H1 (cell line): ENCODE measurements around the gene YIF1B. TPM values are rescaled to one million over a fixed set of nuclear protein-coding genes. Genes with fewer than 3 reads are reported as not detected.

Source experiments
- CTCF ChIA-PET: fragments of 300-600 bp; sonication (Branson Sonifier 250); formaldehyde crosslinking; loops from one replicate; lab custom pipeline; 2021; ENCODE audit not compliant: partially characterized antibody; lab: Charles Lee
- POLR2A ChIA-PET: fragments of 300-600 bp; sonication (Branson Sonifier 250); formaldehyde crosslinking; loops from one replicate; lab custom pipeline; 2021; ENCODE audit warnings: inconsistent platforms; ENCODE audit not compliant: partially characterized antibody; lab: Charles Lee
- DNase-seq, 2 experiments: peaks; one replicate each; pipeline versions ENCODE4 v3.0.0 to v3.0.0-alpha.2; 2010 to 2022; ENCODE audit warnings: low spot score in 2 of 2, low read depth in 1 of 2, mixed read lengths in 1 of 2
- FAIRE-seq: peaks from 2 replicates; lab custom pipeline; 2011; peaks lifted over from hg19 to GRCh38; lab: Jason Lieb, UNC
- H2AFZ ChIP-seq: 2 replicates; pipeline ENCODE4 v1.8.1; 2012; ENCODE audit warnings: low read length, inconsistent platforms
- H2AK5ac ChIP-seq: 2 replicates; pipeline ENCODE4 v1.6.1; 2013; ENCODE audit warnings: low read depth, low read length
- H2BK120ac ChIP-seq: replicated peaks from 2 replicates; pipeline ENCODE3; 2013; ENCODE audit warnings: low read depth, low read length, inconsistent platforms
- H2BK12ac ChIP-seq: 2 replicates; pipeline ENCODE4 v1.6.1; 2013; ENCODE audit warnings: low read depth, low read length
- H2BK15ac ChIP-seq: 2 replicates; pipeline ENCODE4 v1.6.1; 2013; ENCODE audit warnings: low read length
- H2BK20ac ChIP-seq: 2 replicates; pipeline ENCODE4 v1.6.1; 2013; ENCODE audit warnings: low read length
- H2BK5ac ChIP-seq: 2 replicates; pipeline ENCODE4 v1.6.1; 2013; ENCODE audit warnings: low read depth, low read length
- H3K14ac ChIP-seq: 2 replicates; pipeline ENCODE4 v1.6.1; 2013; ENCODE audit warnings: inconsistent platforms; ENCODE audit not compliant: insufficient read length
- H3K18ac ChIP-seq: 2 replicates; pipeline ENCODE4 v1.6.1; 2013; ENCODE audit warnings: low read length; ENCODE audit errors: extremely low read depth
- H3K23ac ChIP-seq: 2 replicates; pipeline ENCODE4 v1.6.1; 2013; ENCODE audit warnings: inconsistent platforms; ENCODE audit not compliant: insufficient read length
- H3K23me2 ChIP-seq: 2 replicates; pipeline ENCODE4 v1.6.1; 2013; ENCODE audit warnings: low read depth, low read length
- H3K27ac ChIP-seq: 2 replicates; pipeline ENCODE4 v1.6.1; 2011; ENCODE audit warnings: low read depth, low read length, inconsistent platforms
- H3K27me3 ChIP-seq, 4 experiments: replicated peaks in 1 of 4; 1 replicate in 1 of 4; 2 replicates in 3 of 4; pipeline versions ENCODE4 v1.6.1 to v1.8.1; 2011 to 2013; ENCODE audit warnings: low read length in 3 of 4, mild to moderate bottlenecking in 3 of 4, inconsistent platforms in 2 of 4, mixed read lengths in 2 of 4, moderate library complexity in 1 of 4; ENCODE audit not compliant: control insufficient read depth in 3 of 4, insufficient read depth in 3 of 4; ENCODE audit errors: extremely low read depth in 1 of 4
- H3K36me3 ChIP-seq, 4 experiments: 2 replicates each; pipeline versions ENCODE4 v1.6.1 to v1.8.1; 2011 to 2013; ENCODE audit warnings: mild to moderate bottlenecking in 4 of 4, low read length in 3 of 4, moderate library complexity in 2 of 4, control low read depth in 1 of 4, inconsistent platforms in 1 of 4; ENCODE audit not compliant: insufficient read depth in 4 of 4, control insufficient read depth in 2 of 4
- H3K4ac ChIP-seq: replicated peaks from 2 replicates; pipeline ENCODE3; 2013; ENCODE audit warnings: low read length, low read depth, mixed read lengths, inconsistent platforms; ENCODE audit not compliant: insufficient read length
- H3K4me1 ChIP-seq, 4 experiments: replicated peaks in 1 of 4; 1 replicate in 1 of 4; 2 replicates in 3 of 4; pipeline versions ENCODE4 v1.6.1 to v1.8.1; 2011 to 2013; ENCODE audit warnings: low read length in 3 of 4, inconsistent platforms in 2 of 4, mixed read lengths in 1 of 4; ENCODE audit not compliant: insufficient read depth in 4 of 4, control insufficient read depth in 3 of 4
- H3K4me2 ChIP-seq, 2 experiments: 2 replicates each; pipeline versions ENCODE4 v1.6.1 to v1.8.1; 2011 to 2013; ENCODE audit warnings: low read depth in 2 of 2, low read length in 2 of 2, control low read depth in 1 of 2, inconsistent platforms in 1 of 2, mild to moderate bottlenecking in 1 of 2; ENCODE audit not compliant: insufficient read depth in 1 of 2
- H3K4me3 ChIP-seq, 4 experiments: fragments of 200-600, 300-600 bp in 1 of 4; sonication (generic), shearing (Covaris generic), sonication (Bioruptor Twin) in 1 of 4; 2 replicates each; pipeline versions ENCODE4 v1.5.1 to v1.8.1; 2011 to 2016; ENCODE audit warnings: low read length in 4 of 4, low read depth in 3 of 4, control low read depth in 2 of 4, inconsistent platforms in 2 of 4, mild to moderate bottlenecking in 2 of 4, mixed read lengths in 1 of 4, moderate library complexity in 1 of 4; ENCODE audit not compliant: insufficient read depth in 2 of 4; ENCODE audit errors: extremely low read depth in 1 of 4
- H3K56ac ChIP-seq: replicated peaks from 2 replicates; pipeline ENCODE3; 2013; ENCODE audit warnings: low read depth, mild to moderate bottlenecking, mixed read lengths, low read length, inconsistent platforms; ENCODE audit not compliant: insufficient read length
- H3K79me1 ChIP-seq: 2 replicates; pipeline ENCODE4 v1.6.1; 2013; ENCODE audit warnings: low read depth, low read length, control low read depth
- H3K79me2 ChIP-seq, 2 experiments: 2 replicates each; pipeline versions ENCODE4 v1.6.1 to v1.8.1; 2012 to 2013; ENCODE audit warnings: low read length in 2 of 2, mild to moderate bottlenecking in 2 of 2, inconsistent platforms in 1 of 2; ENCODE audit not compliant: insufficient read depth in 2 of 2, control insufficient read depth in 1 of 2
- H3K9ac ChIP-seq, 4 experiments: replicated peaks in 1 of 4; 1 replicate in 1 of 4; 2 replicates in 3 of 4; pipeline versions ENCODE4 v1.6.1 to v1.8.1; 2011 to 2013; ENCODE audit warnings: low read depth in 3 of 4, low read length in 3 of 4, control low read depth in 2 of 4, mild to moderate bottlenecking in 2 of 4, moderate library complexity in 2 of 4, inconsistent platforms in 1 of 4; ENCODE audit errors: extremely low read depth in 1 of 4
- H3K9me3 ChIP-seq, 2 experiments: 2 replicates each; pipeline versions ENCODE4 v1.6.1 to v1.8.1; 2012 to 2013; ENCODE audit warnings: mild to moderate bottlenecking in 2 of 2, moderate library complexity in 2 of 2, control low read depth in 1 of 2, inconsistent platforms in 1 of 2, low read depth in 1 of 2, low read length in 1 of 2, mixed read lengths in 1 of 2; ENCODE audit not compliant: insufficient read depth in 2 of 2
- H4K20me1 ChIP-seq, 2 experiments: replicated peaks in 1 of 2; 2 replicates each; pipeline versions ENCODE3 to v1.8.1; 2011 to 2013; ENCODE audit warnings: inconsistent platforms in 2 of 2, low read length in 2 of 2, mild to moderate bottlenecking in 1 of 2; ENCODE audit not compliant: insufficient read depth in 2 of 2, control insufficient read depth in 1 of 2
- H4K5ac ChIP-seq: 2 replicates; pipeline ENCODE4 v1.6.1; 2013; ENCODE audit warnings: low read length, low read depth, mixed read lengths, inconsistent platforms; ENCODE audit not compliant: insufficient read length
- H4K8ac ChIP-seq: 2 replicates; pipeline ENCODE4 v1.8.0; 2013; ENCODE audit warnings: mild to moderate bottlenecking, moderate library complexity, low read length, inconsistent platforms; ENCODE audit not compliant: insufficient read depth; ENCODE audit errors: extremely low read depth
- H4K91ac ChIP-seq: replicated peaks from 2 replicates; pipeline ENCODE3; 2013; ENCODE audit warnings: low read length, mixed read lengths, inconsistent platforms; ENCODE audit not compliant: insufficient read length
- CBX8 ChIP-seq: fragments of 300-800, 300-1000 bp; sonication (generic); IDR thresholded peaks from 2 replicates; pipeline ENCODE4 v1.7.1; 2016; ENCODE audit warnings: low read depth, low read length, borderline replicate concordance
- CREB1 ChIP-seq: IDR thresholded peaks from 2 replicates; pipeline ENCODE4 v1.6.1; 2012; ENCODE audit warnings: inconsistent platforms
- POLR2AphosphoS5 ChIP-seq: IDR thresholded peaks from 2 replicates; pipeline ENCODE4 v1.6.1; 2011; ENCODE audit warnings: low read depth, low read length
- RAD21 ChIP-seq, 2 experiments: IDR thresholded peaks in 1 of 2; conservative IDR thresholded peaks in 1 of 2; 2 replicates each; pipeline ENCODE4 v1.6.1; 2011; ENCODE audit warnings: low read depth in 2 of 2, low read length in 2 of 2, improper control_type of control experiment in 1 of 2, inconsistent platforms in 1 of 2, mild to moderate bottlenecking in 1 of 2, moderate library complexity in 1 of 2
- RXRA ChIP-seq: IDR thresholded peaks from 2 replicates; pipeline ENCODE4 v1.6.1; 2011; ENCODE audit warnings: low read depth, mild to moderate bottlenecking, low read length, moderate library complexity; ENCODE audit not compliant: insufficient read depth
- SIN3A ChIP-seq, 2 experiments: IDR thresholded peaks in 1 of 2; conservative IDR thresholded peaks in 1 of 2; 2 replicates each; pipeline ENCODE4 v1.6.1; 2011 to 2012; ENCODE audit warnings: low read length in 2 of 2, improper control_type of control experiment in 1 of 2, low read depth in 1 of 2, mild to moderate bottlenecking in 1 of 2
- SIRT6 ChIP-seq: IDR thresholded peaks from one replicate; pipeline ENCODE4 v1.7.1; 2012; ENCODE audit warnings: low read length, inconsistent platforms
- SRF ChIP-seq: IDR thresholded peaks from 2 replicates; pipeline ENCODE4 v1.6.1; 2011; ENCODE audit warnings: mild to moderate bottlenecking, low read depth, low read length, moderate library complexity
- TAF7 ChIP-seq: optimal IDR thresholded peaks from 2 replicates; pipeline ENCODE3; 2011; ENCODE audit warnings: low read depth, mild to moderate bottlenecking, inconsistent platforms, low read length, moderate library complexity, borderline replicate concordance
- YY1 ChIP-seq: IDR thresholded peaks from 2 replicates; pipeline ENCODE4 v1.6.1; 2011; ENCODE audit warnings: low read depth, mild to moderate bottlenecking, low read length
- WGBS, 2 experiments: shearing (Covaris generic) in 1 of 2; methylation state at CpG; one replicate each; pipeline versions ENCODE4 v1.1.6 to v1.1.7; 2013 to 2015; ENCODE audit warnings: low lambda C conversion rate in 2 of 2, mixed read lengths in 2 of 2, inconsistent platforms in 1 of 2, low coverage in 1 of 2, missing lambda C conversion rate in 1 of 2; ENCODE audit not compliant: insufficient replicate concordance in 2 of 2, insufficient coverage in 1 of 2, insufficient read length in 1 of 2; ENCODE audit errors: extremely low coverage in 1 of 2, missing lambda C conversion rate in 1 of 2; 5-methylcytosine and 5-hydroxymethylcytosine counted together
- polyA plus RNA-seq, 7 experiments: library from polyadenylated mRNA; depleted of rRNA in 3 of 7; stranded (reverse) in 5 of 7; unstranded in 2 of 7; fragments of >200 nt in 5 of 7; fragments of 200-250 nt in 2 of 7; gene quantifications; 1 replicate in 5 of 7; 2 replicates in 1 of 7; 4 replicates in 1 of 7; pipeline versions ENCODE4 v1.2.1 to v1.2.3, GENCODE V29; 2011 to 2013; ENCODE audit warnings: missing spikeins in 2 of 7, mixed read lengths in 2 of 7
- total RNA-seq: library from RNA; stranded (reverse); fragmentation: NEBNext Ultra II Directional; extraction: Animal tissue kit (Norgen Biotek cat#: 25700); gene quantifications from 2 replicates; pipeline ENCODE4 v1.2.1, GENCODE V29; 2021
- TF ChIP-seq, protein P1 (sequence below), 3 experiments: IDR thresholded peaks; 1 replicate in 2 of 3; 2 replicates in 1 of 3; pipeline versions ENCODE4 v1.5.1 to v1.6.1; 2011; ENCODE audit warnings: low read length in 3 of 3, mild to moderate bottlenecking in 3 of 3, inconsistent platforms in 2 of 3, low read depth in 1 of 3, moderate library complexity in 1 of 3; ENCODE audit not compliant: insufficient read depth in 1 of 3; ENCODE audit errors: control extremely low read depth in 1 of 3

The YIF1B gene
- total and polyA plus RNA-seq, 2 of the 8 experiments (the other 6 are each of a cell fraction or from before 2014, with no cell fraction given): 89.6 to 305 TPM

DNA sequence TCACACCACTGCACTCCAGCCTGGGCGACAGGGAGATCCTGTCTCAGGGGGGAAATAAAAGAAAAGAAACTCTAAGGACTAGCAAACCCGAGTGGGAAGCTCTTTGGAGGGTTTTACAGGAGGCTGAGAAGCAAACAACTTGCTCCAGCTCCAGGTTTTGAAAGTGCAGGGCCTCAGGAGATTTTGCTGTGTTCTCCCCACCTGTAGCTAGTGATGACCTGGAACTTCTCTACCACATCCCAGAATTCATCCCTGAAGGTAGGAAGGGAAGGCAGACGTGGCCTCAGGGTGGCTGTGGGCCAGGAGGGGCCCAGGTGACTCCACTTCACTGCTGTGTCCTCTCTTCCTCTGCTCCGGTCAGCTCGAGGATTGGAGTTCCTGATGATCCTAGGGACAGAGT, 42.3 kb upstream of the YIF1B start:
- Histone ChIP-seq H2AK5ac (no peak overlapping the region), H3K14ac (no peak overlapping the region), H2BK12ac (no peak overlapping the region), H4K8ac (no peak overlapping the region), H3K23ac (no peak overlapping the region), H2AFZ (no peak overlapping the region), H3K27ac (no peak overlapping the region), H3K79me1 (no peaks in the 10 kb centered on the region), H3K36me3 (no peaks in the 10 kb centered on the region), H3K27me3 (peaks cover 4 to 25% (median 19%) of the 10 kb centered on the region in 4 experiments), H3K9me3 (no peaks in the 10 kb centered on the region), H2BK20ac (no peak overlapping the region), H2BK120ac (no peak overlapping the region), H4K91ac (no peak overlapping the region), H3K4me1 (peaks cover 0 to 5% (median 2%) of the 10 kb centered on the region in 4 experiments; a peak in 3 of 7 replicates), H3K4me3 (no peak overlapping the region), H3K79me2 (no peaks in the 10 kb centered on the region), H2BK5ac (no peak overlapping the region), H3K23me2 (peaks cover 8% of the 10 kb centered on the region; the same call in 1 of the 2 replicates), H3K4me2 (no peak overlapping the region), H4K20me1 (peaks cover 0 to 2% of the 10 kb centered on the region in 2 experiments), H2BK15ac (no peak overlapping the region), H3K9ac (no peak overlapping the region), H4K5ac (no peak overlapping the region), H3K56ac (no peak overlapping the region), H3K4ac (no peak overlapping the region), H3K18ac (no peak overlapping the region)
- ChIA-PET CTCF (interaction anchor here (0.5 to 1.4 kb wide), 8 partner anchors 8 to 778 kb away, joined by 3 to 5 read pairs (median 4); partner anchors contain the start of gene CATSPERG), POLR2A (interaction anchor here (0.6 to 1.8 kb wide), 4 partner anchors 8 to 93 kb away, joined by 3 to 5 read pairs (median 4); partner anchors contain the start of gene SPINT2)
- FAIRE-seq: no peak
- no peak for DNase-seq
- WGBS, 2 experiments: 75% methylated on average over 5 of the region's 5 CpGs; no CpG with 5 or more reads in 1 of the 2 experiments
- no peak for TF ChIP-seq SRF
- TF ChIP-seq, protein P1, sequence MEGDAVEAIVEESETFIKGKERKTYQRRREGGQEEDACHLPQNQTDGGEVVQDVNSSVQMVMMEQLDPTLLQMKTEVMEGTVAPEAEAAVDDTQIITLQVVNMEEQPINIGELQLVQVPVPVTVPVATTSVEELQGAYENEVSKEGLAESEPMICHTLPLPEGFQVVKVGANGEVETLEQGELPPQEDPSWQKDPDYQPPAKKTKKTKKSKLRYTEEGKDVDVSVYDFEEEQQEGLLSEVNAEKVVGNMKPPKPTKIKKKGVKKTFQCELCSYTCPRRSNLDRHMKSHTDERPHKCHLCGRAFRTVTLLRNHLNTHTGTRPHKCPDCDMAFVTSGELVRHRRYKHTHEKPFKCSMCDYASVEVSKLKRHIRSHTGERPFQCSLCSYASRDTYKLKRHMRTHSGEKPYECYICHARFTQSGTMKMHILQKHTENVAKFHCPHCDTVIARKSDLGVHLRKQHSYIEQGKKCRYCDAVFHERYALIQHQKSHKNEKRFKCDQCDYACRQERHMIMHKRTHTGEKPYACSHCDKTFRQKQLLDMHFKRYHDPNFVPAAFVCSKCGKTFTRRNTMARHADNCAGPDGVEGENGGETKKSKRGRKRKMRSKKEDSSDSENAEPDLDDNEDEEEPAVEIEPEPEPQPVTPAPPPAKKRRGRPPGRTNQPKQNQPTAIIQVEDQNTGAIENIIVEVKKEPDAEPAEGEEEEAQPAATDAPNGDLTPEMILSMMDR (IDR thresholded peaks at IDR 0.05; ENCODE audit: control extremely low read depth in 1 of 3, insufficient read depth in 1 of 3, low read depth in 1 of 3, low read length in 3 of 3): no peak
- TF ChIP-seq TAF7: no peak
- no peak for TF ChIP-seq CBX8
- TF ChIP-seq SIRT6: no peak
- no peak for TF ChIP-seq RXRA
- no peak for TF ChIP-seq POLR2AphosphoS5
- no peak for TF ChIP-seq YY1
- TF ChIP-seq RAD21 (IDR thresholded peaks at IDR 0.05 in 1 of 2, conservative IDR thresholded peaks at IDR 0.05 in 1 of 2; ENCODE audit: low read depth in 2 of 2, low read length in 2 of 2): no peak
- no peak for TF ChIP-seq CREB1
- no peak for TF ChIP-seq SIN3A (conservative IDR thresholded peaks at IDR 0.05 in 1 of 2, IDR thresholded peaks at IDR 0.05 in 1 of 2; ENCODE audit: low read depth in 1 of 2, low read length in 2 of 2)
